ENCODE measurements around the gene TOB1. TPM values are rescaled to one million over a fixed set of nuclear protein-coding genes. Genes with fewer than 3 reads are reported as not detected.
A peak's percentile ranks its signal among the peaks of the same experiment; 100 is the strongest.

The TOB1 gene
- total and polyA plus RNA-seq, 5 donors from 2014 or later: 30.7 to 254 (median 39.2) TPM

DNA sequence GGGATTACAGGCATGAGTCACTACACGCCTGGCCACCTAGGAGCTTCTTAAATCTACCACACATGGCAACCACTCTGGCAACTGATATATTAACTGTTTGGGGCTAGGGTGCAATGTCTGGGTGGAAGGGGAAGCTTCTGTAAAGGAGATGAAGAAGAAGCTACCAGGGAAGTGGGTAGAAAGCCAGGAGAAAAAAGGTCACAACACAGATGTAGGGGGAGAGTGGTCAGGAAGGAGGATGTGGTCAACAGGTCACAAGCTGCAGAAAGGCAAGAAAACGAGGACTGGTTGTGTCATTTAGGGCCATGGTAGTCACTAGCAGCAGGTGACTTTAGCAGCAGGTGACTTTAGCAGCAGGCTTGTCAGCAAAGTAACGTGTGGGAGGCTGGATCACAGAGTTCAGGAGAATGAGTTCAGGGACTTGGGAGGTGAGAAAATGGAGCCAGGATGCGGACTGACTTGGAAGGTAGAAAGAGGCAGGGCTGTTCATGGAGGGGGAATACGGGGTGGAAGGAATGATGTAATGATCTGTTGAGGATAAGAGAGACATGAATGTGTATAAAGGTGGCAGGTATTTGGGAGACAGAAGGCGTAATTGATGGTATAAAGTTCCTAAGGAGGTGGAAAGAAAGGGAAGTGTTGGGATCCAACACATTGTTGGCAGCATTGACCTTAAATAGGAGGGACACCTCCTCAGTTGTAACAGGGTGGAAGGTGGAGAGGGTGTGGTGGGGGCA lies 47.1 kb downstream of the TOB1 start:
- DNase-seq (peak in 1 of 3 donors; percentile 10), ATAC-seq (ENCODE audit: low read depth in 2 of 2) (no peak)
- H3K4me1 ChIP-seq (ENCODE audit: control insufficient read depth, insufficient read depth, low read length, poor library complexity, severe bottlenecking): peaks cover 5% of the 10 kb centered on the region

DNA sequence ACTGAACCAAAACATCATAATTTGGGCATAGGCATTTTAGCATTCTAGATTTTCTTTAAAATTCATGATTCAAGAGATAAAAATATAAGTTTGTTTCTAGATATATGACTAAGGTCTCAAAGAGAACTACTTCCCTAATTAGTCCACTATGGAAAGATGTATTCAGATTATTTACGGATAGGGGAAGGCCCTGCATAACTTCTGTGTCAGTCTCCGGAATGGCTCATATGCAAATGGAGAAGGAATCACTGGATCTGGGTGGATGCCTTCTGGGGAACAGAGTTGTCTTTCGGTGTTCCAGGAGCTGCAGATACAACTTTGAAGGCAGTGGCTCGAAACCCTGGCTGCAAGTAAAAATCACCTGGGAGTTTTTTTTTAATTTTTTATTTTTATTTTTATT lies 47.9 kb downstream of the TOB1 start:
- H3K36me3 Mint-ChIP-seq: no peaks in the 10 kb centered on the region
- Histone ChIP-seq H3K36me3 (ENCODE audit: control insufficient read depth, insufficient read depth, low read length) (no peaks in the 10 kb centered on the region), H3K9me3 (ENCODE audit: control insufficient read depth in 2 of 2, low read length in 2 of 2) (no peaks in the 10 kb centered on the region), H3K4me3 (ENCODE audit: low read depth, low read length) (no peak overlapping the region), H3K27ac (ENCODE audit: insufficient read depth, low read length, poor library complexity, severe bottlenecking) (no peak overlapping the region), H3K4me1 (ENCODE audit: control insufficient read depth, insufficient read depth, low read length, poor library complexity, severe bottlenecking) (peaks cover 5% of the 10 kb centered on the region), H3K27me3 (ENCODE audit: control insufficient read depth, insufficient read depth, low read length) (peaks cover 2% of the 10 kb centered on the region)
- H3K4me1 Mint-ChIP-seq: no peaks in the 10 kb centered on the region
- peaks cover 15% of the 10 kb centered on the region for H3K27me3 Mint-ChIP-seq
- ATAC-seq (ENCODE audit: low read depth in 2 of 2) (no peak), DNase-seq (no peak)
- H3K4me3 Mint-ChIP-seq: no peak overlapping the region
- H3K9me3 Mint-ChIP-seq: no peaks in the 10 kb centered on the region
- H3K27ac Mint-ChIP-seq: no peak overlapping the region

More for the DNA sequence above, 47.1 kb downstream of the TOB1 start:
- H3K27me3 Mint-ChIP-seq: peaks cover 11% of the 10 kb centered on the region
- no peak overlapping the region for H3K27ac ChIP-seq (ENCODE audit: insufficient read depth, low read length, poor library complexity, severe bottlenecking)
- peaks cover 0 to 3% (median 0%) of the 10 kb centered on the region in 7 donors for H3K9me3 Mint-ChIP-seq
- no peaks in the 10 kb centered on the region for H3K4me1 Mint-ChIP-seq
- no peaks in the 10 kb centered on the region for H3K9me3 ChIP-seq (ENCODE audit: control insufficient read depth in 2 of 2, low read length in 2 of 2)
- no peaks in the 10 kb centered on the region for H3K36me3 Mint-ChIP-seq
- no peaks in the 10 kb centered on the region for H3K36me3 ChIP-seq (ENCODE audit: control insufficient read depth, insufficient read depth, low read length)
- H3K4me3 ChIP-seq (ENCODE audit: low read depth, low read length): no peak overlapping the region
- H3K27me3 ChIP-seq (ENCODE audit: control insufficient read depth, insufficient read depth, low read length): peaks cover 2% of the 10 kb centered on the region
- peak overlapping the region in 1 of 3 donors; percentile 11 for H3K27ac Mint-ChIP-seq
- no peak overlapping the region for H3K4me3 Mint-ChIP-seq

DNA sequence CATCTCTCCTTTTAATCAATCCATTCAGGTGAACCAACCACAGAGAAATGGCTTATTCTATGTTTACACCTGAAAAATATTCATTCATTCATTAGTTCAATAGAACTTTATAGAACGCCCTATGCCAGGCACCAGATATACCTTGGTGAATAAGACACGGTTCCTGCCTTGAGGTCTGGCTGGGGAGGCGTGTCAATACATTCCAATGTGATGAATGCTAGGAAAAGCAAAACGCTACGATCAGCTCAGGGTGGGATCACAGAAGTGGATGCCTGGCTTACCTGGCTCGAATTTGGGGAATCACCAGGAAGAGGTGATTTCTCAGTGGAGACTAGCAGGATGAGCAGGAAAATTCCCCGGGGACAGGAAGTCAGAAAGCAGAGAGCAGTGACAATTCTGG lies 48.3 kb downstream of the TOB1 start:
- no peak for ATAC-seq (ENCODE audit: low read depth in 2 of 2)
- H3K4me1 ChIP-seq (ENCODE audit: control insufficient read depth, insufficient read depth, low read length, poor library complexity, severe bottlenecking): peaks cover 5% of the 10 kb centered on the region
- no peak overlapping the region for H3K27ac Mint-ChIP-seq
- peaks cover 17% of the 10 kb centered on the region for H3K27me3 Mint-ChIP-seq
- H3K36me3 Mint-ChIP-seq: no peaks in the 10 kb centered on the region
- peaks cover 2% of the 10 kb centered on the region for H3K27me3 ChIP-seq (ENCODE audit: control insufficient read depth, insufficient read depth, low read length)
- H3K4me3 ChIP-seq (ENCODE audit: low read depth, low read length): no peak overlapping the region
- H3K9me3 ChIP-seq (ENCODE audit: control insufficient read depth in 2 of 2, low read length in 2 of 2): no peaks in the 10 kb centered on the region
- no peaks in the 10 kb centered on the region for H3K9me3 Mint-ChIP-seq
- H3K36me3 ChIP-seq (ENCODE audit: control insufficient read depth, insufficient read depth, low read length): no peaks in the 10 kb centered on the region
- peak overlapping the region in 1 of 4 donors; percentile 60 for H3K4me3 Mint-ChIP-seq
- no peak overlapping the region for H3K27ac ChIP-seq (ENCODE audit: insufficient read depth, low read length, poor library complexity, severe bottlenecking)
- DNase-seq: no peak
- no peaks in the 10 kb centered on the region for H3K4me1 Mint-ChIP-seq

DNA sequence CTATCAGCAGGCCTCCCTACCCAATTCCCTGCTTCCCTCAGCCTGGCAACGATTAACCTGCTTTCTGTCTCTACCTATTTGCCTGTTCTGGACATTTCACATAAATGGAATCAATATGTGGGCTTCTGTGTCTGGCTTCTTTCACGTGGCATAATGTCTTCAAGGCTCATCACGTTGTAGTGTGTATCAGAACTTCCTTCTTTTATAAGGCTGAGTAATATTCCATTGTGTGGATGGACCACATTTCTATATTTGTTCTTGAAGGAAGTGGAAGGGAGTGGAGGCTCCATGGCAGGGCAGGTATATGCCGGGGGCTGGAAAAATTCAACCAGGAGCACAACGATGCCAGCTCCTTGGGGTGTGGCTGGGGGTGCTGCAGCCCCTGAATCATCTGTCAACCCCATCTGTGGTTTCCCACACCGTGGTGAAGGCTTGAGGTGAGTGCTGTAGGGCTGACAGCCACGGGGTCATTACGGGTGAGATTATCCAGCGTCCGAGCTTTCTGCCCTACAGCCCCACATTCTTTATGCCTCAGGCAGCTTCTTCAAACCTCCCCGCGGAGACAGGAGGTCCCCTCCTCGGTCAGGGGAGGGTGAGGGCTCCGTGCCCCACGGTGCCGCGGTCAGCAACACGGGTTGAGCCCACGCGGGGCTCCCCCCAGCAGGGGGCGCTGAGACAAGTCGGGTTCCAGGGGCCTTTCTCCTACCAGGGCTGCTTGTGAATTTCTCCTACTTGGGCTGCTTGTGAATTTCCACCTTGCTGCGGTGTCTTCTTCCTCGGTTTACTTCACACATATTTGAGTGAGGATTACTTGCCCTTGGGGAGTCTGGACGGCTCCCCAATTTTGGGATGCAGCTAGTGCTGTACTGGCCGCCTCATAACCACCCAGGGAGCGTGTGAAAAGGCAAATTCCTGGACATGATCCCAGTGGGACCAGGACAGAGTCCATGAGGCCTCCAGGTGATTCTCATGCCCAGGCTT lies 49.1 kb downstream of the TOB1 start:
- Mint-ChIP-seq H3K4me1 (no peaks in the 10 kb centered on the region), H3K4me3 (peak overlapping the region in 1 of 4 donors; percentile 60), H3K36me3 (no peaks in the 10 kb centered on the region), H3K27ac (no peak overlapping the region), H3K27me3 (peaks cover 22% of the 10 kb centered on the region), H3K9me3 (no peaks in the 10 kb centered on the region)
- Histone ChIP-seq H3K36me3 (ENCODE audit: control insufficient read depth, insufficient read depth, low read length) (no peaks in the 10 kb centered on the region), H3K27ac (ENCODE audit: insufficient read depth, low read length, poor library complexity, severe bottlenecking) (no peak overlapping the region), H3K4me3 (ENCODE audit: low read depth, low read length) (no peak overlapping the region), H3K27me3 (ENCODE audit: control insufficient read depth, insufficient read depth, low read length) (peaks cover 2% of the 10 kb centered on the region), H3K4me1 (ENCODE audit: control insufficient read depth, insufficient read depth, low read length, poor library complexity, severe bottlenecking) (peaks cover 5% of the 10 kb centered on the region), H3K9me3 (ENCODE audit: control insufficient read depth in 2 of 2, low read length in 2 of 2) (no peaks in the 10 kb centered on the region)
- ATAC-seq (ENCODE audit: low read depth in 2 of 2): peak; percentile 54 to 68
- peak; percentile 21 to 57 (median 53) for DNase-seq

DNA sequence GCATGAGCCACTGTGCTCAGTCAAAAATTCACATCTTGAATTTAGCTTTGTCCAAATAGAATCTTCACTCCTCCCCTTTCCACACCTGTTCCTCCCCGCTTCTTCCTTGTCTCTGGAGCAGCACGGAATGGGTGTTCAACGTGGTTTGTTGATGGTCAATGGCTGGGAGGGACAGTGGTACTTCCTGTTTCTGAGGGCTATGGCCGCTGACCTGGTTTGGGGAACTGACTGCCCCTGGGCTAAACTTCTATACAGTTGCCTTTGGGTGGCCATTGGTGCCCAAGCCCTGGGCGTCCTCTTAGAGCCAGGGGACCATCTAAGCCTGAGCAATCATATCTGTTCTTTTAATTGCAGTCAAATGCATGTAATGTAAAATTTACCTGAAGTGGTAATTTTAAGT lies 49.9 kb downstream of the TOB1 start:
- peaks cover 2% of the 10 kb centered on the region for H3K27me3 ChIP-seq (ENCODE audit: control insufficient read depth, insufficient read depth, low read length)
- no peak overlapping the region for H3K4me3 ChIP-seq (ENCODE audit: low read depth, low read length)
- Mint-ChIP-seq H3K36me3 (no peaks in the 10 kb centered on the region), H3K27ac (no peak overlapping the region), H3K4me3 (no peak overlapping the region), H3K9me3 (no peaks in the 10 kb centered on the region), H3K27me3 (peaks cover 22% of the 10 kb centered on the region), H3K4me1 (no peaks in the 10 kb centered on the region)
- no peak for DNase-seq
- no peak overlapping the region for H3K27ac ChIP-seq (ENCODE audit: insufficient read depth, low read length, poor library complexity, severe bottlenecking)
- no peaks in the 10 kb centered on the region for H3K36me3 ChIP-seq (ENCODE audit: control insufficient read depth, insufficient read depth, low read length)
- no peaks in the 10 kb centered on the region for H3K9me3 ChIP-seq (ENCODE audit: control insufficient read depth in 2 of 2, low read length in 2 of 2)
- H3K4me1 ChIP-seq (ENCODE audit: control insufficient read depth, insufficient read depth, low read length, poor library complexity, severe bottlenecking): peaks cover 5% of the 10 kb centered on the region
- ATAC-seq (ENCODE audit: low read depth in 2 of 2): no peak

DNA sequence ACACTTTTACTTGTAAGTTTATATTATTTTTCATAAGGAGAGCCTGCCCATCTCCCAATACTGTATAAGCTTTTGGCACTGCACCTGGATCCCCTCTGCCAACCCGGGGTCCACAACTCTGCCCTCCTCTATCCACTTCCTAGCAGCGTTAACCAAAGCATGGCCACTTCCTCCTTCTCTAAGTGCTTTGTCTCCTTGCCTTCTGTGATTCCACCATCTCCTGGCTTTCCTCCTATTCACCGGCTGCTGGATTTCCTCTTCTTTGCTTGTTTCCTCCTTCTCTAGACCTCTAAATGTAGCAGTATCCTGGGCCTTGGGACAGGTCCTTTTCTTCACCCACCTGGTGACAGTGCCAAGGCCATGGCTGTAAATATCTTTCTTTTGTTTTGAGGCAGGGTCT lies 50.8 kb downstream of the TOB1 start:
- peaks cover 2% of the 10 kb centered on the region for H3K27me3 ChIP-seq (ENCODE audit: control insufficient read depth, insufficient read depth, low read length)
- Mint-ChIP-seq H3K27me3 (peaks cover 22% of the 10 kb centered on the region), H3K27ac (no peak overlapping the region), H3K9me3 (no peaks in the 10 kb centered on the region), H3K36me3 (no peaks in the 10 kb centered on the region), H3K4me3 (no peak overlapping the region), H3K4me1 (no peaks in the 10 kb centered on the region)
- H3K9me3 ChIP-seq (ENCODE audit: control insufficient read depth in 2 of 2, low read length in 2 of 2): no peaks in the 10 kb centered on the region
- H3K4me3 ChIP-seq (ENCODE audit: low read depth, low read length): no peak overlapping the region
- H3K4me1 ChIP-seq (ENCODE audit: control insufficient read depth, insufficient read depth, low read length, poor library complexity, severe bottlenecking): peaks cover 5% of the 10 kb centered on the region
- no peak overlapping the region for H3K27ac ChIP-seq (ENCODE audit: insufficient read depth, low read length, poor library complexity, severe bottlenecking)
- ATAC-seq (ENCODE audit: low read depth in 2 of 2): no peak
- no peak for DNase-seq
- no peaks in the 10 kb centered on the region for H3K36me3 ChIP-seq (ENCODE audit: control insufficient read depth, insufficient read depth, low read length)

DNA sequence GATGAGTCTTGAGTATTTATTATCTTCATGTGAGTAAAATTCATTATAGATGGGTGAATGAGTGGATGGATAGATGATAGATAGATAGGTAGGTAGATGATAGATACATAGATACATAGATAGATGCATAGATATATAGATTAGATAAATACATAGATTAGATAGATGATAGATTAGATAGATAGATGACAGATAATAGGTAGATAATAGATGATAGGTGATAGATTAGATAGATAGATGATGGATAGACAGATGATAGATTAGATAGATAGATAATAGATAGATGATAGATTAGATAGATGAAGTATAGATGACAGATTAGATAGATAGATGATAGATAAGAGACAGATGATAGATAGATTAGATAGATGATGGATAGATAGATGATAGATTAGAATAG lies 52.6 kb downstream of the TOB1 start:
- peaks cover 2% of the 10 kb centered on the region for H3K27me3 ChIP-seq (ENCODE audit: control insufficient read depth, insufficient read depth, low read length)
- Mint-ChIP-seq H3K27ac (no peak overlapping the region), H3K9me3 (peaks cover 0 to 2% (median 0%) of the 10 kb centered on the region in 7 donors), H3K27me3 (peaks cover 22% of the 10 kb centered on the region), H3K4me3 (no peak overlapping the region), H3K36me3 (peaks cover 4% of the 10 kb centered on the region), H3K4me1 (no peaks in the 10 kb centered on the region)
- no peaks in the 10 kb centered on the region for H3K9me3 ChIP-seq (ENCODE audit: control insufficient read depth in 2 of 2, low read length in 2 of 2)
- DNase-seq (no peak), ATAC-seq (ENCODE audit: low read depth in 2 of 2) (no peak)
- peaks cover 5% of the 10 kb centered on the region for H3K4me1 ChIP-seq (ENCODE audit: control insufficient read depth, insufficient read depth, low read length, poor library complexity, severe bottlenecking)
- H3K4me3 ChIP-seq (ENCODE audit: low read depth, low read length): no peak overlapping the region
- H3K36me3 ChIP-seq (ENCODE audit: control insufficient read depth, insufficient read depth, low read length): no peaks in the 10 kb centered on the region
- H3K27ac ChIP-seq (ENCODE audit: insufficient read depth, low read length, poor library complexity, severe bottlenecking): no peak overlapping the region

Data from CD4-positive, CD25-positive, alpha-beta regulatory T cell (primary cell).